ENCODE data around the gene RPL22.

The RPL22 gene

DNA sequence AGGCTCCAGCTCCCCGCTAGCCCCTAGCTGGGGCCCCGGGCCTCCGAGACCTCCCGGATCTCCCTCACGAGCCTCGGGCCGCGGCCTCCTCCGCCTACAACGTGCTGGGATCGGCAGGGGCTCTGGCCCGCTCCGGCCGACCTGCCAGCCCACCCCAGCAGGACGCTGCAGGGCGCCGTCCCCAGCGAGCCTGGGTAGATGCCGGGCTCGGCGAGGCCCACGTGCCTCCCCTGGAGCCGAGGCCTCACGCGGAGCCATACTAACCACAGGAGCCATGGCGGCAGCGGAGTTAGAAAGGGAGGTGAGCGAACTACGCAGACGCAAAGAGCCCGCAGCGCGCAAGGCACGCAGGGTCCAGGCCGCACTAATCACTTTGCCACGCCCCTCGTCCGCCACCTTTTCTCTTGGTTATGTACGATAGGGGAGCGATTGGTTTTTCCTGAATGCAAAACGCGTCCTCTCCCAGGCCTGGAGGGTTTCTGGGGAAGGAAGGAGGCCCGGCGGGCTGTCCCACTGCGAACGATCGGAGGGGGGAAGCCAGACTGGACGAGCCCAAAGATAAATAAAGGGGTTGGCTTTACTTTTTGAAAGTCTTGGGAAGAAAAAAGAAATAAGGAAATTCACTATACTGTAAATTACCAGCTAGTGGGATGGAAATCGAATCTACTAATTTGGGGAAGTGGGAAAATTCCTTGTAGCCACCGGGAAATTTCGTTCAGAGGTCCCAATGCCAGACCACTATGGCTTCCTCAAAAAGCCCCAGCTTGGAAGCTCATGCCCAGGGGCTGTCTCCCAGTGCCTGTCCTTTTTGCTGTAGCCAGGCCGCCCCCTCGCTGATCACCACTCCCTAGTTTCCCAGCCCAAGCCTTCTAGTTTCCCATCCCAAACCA lies at the start of gene RPL22:
Gene RPL22, minus strand, starts transcription at position 298 of the 890 bp plus-strand sequence. Its CDS starts 22 bp downstream, at position 276.
- peak; percentile 98 for DNase-seq (ENCODE audit: low spot score)

DNA sequence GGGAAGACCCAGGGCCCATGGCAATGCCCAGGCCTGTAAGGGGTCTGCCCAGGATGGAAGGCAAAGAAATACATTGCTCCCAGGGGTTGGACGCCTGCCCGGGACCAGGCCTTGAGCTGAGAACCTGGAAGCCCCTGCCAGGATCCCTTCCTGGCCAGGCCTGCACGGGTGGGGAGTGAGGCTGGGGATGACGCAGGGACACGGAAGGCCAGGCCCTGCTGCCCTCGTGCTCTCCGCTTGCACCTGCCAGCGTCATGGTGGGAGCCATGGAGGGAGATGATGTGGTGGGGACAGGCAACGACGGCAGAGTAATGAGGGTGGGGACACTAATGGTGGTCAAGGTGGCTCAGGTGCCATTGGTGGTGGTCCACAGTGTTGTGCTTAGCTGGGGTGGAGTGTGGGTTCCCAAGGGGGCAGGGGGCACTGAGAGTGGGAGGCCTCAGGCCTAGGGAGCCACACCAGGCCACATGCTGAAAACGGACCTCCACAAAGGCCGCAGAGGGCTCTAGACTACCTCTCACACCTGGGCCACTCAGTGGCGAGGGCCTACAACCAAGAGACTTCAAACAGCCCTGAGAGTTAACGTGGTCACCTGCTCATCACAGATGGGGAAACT lies 48.9 kb upstream of the RPL22 start:
- no peak for DNase-seq (ENCODE audit: low spot score)

DNA sequence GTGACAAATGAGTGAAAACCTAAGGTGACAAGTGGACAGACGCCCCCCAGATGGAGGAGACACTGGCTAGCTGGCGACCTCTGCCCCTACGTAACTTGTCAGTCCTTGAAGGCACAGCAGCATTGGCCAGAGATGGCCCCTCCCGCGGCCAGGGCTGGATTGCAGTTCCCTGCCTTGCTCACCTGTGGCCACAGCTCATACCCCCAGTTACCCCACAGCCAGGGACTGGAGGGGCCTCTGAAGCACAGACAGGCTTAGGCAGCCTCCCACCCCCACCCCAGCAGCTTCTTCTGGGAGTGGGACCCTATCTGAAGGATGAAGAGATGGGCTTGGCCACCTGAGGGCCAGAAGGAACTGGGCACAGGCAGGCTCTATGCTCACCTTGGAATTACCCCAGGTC lies 48.3 kb upstream of the RPL22 start:
- no peak for DNase-seq (ENCODE audit: low spot score)

DNA sequence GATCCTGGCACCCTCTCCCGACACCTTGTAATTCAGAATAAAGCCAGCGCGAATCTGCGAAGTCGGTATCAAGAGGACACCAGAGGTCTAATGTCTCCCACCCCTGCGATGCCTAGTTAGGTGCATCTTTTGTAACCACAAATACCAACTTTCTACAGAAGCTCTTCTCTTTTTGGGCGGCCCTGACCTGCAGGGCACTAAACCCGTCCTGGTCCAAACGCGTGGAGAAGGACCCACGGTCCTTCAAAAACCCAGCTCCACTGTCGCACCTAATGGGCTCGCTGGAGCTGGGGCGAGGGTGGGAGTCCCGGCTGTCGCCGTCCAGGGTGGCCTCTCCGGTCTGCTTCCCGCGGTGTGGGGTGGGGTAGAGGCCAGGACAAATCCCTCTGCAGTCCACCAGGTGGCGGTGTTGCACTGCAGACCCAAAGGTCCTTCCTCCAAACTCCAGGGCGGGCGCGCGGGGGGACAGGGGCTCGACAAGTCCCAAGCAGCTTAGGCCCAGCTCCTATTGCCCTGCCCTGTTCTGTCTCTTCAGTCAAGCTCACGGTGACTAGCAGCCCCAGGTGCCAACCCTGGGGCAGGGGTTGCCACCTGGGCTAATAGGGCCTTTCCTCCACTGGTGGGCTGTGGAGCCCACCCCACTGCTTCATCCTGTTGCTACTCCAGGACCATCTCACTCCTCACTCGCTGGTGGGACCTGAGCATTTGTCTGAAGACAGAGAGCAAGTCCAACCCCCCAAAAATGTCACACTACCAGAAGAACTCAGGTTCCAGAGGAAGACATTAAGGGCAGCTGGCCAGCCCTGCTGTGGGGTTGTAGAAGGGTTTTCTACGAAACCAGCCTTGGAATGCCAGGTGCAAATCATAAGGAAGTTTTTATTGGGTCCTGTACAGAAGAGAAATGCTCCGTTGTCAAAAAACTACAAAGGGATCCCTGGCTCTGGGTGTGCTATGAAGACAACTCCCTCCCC lies 47.4 kb upstream of the RPL22 start:
- peak; percentile 73 for DNase-seq (ENCODE audit: low spot score)

DNA sequence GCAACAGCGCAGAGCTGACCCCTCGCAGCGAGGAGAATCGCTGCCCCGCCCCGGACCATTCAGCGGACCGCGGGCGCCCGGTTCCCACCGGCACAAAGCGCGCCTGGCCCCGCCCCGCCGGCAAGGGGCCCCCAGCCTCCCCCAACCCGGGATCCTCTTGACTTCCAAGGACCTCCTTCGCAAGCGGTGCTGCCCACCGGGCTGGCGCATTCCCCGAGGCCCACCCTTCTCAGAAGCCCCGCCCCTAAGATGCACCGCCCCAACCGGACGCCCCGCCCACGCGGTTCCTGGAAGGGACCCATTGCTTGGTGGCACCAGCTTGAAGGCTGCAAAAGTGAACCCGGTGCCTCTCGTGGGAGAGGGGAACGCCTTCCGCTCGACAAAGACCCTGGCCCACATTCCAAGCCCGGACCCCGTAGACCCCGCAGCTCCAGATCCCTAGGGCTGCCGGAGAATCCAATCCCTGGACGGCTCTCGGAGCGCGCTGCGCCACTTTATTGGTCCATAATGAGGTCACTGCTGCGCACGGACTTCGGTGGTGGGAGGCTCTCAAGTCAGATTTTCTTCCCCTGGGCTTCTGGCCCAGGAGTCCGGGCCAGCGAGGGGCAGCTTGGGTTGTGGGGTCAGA lies 46.6 kb upstream of the RPL22 start:
- peak; percentile 27 for DNase-seq (ENCODE audit: low spot score)

DNA sequence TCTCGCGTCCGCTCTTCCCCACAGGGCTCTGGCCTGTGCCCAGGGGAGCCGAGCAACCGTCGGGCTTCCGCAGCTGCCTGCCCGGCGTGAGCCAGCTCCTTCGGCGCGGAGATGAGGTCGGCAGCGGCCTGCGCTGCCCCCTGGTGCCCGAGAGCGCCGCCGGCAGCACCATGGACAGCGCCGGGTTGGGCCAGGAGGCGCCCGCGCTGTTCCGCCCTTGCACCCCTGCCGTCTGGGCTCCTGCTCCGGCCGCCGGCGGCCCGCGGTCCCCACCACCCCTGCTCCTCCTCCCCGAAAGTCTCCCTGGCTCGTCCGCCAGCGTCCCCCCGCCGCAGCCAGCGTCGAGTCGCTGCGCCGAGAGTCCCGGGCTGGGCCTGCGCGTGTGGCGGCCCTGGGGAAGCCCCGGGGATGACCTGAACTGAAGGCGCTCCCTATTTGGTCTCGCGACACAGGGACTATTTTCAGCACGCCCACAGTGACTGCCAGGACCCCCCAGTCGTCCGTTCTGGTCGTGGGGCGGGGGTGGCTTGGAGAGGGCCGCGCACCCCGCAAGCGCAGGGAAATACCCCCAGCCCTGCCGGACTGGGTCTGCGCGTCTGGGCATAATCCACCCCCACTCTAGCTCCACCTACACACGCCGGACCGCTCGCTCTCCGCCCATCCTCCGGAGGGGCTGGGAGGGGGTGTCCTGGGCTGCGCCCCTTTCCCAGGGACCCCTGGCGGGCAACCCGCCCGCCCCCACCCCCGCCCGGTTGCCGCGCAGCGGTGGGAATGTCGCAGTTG lies 45.9 kb upstream of the RPL22 start:
- DNase-seq (ENCODE audit: low spot score) = peak; percentile 81

DNA sequence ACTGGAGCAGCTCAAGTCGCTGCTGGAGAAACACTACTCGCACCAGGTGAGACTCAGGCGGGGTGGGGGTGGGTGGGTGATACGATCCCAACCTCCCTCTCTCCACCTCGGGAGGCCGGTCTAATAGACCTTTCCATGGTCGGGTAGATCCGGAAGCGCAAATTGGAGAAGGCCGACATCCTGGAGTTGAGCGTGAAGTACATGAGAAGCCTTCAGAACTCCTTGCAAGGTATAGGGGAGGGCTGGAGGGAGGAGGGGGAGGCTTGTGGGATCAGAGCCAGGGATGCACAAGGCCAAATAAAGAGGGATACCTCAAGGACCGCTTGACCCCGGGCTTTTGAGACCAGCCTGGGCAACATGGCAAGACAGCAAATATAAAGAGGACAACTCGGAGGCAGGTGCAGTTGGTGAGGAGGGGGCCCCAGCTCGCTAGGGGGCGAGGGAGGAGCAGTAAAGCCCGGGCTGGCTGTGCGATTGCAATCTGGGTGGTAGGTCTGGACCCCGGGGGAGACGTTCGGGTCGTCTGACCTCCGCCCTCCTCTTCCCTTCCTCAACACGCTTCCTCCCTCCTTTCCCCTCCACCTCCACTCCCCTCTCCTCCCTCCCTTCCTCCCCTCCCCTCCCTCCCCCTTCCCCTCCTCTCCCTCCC lies 45.1 kb upstream of the RPL22 start:
- no peak for DNase-seq (ENCODE audit: low spot score)

DNA sequence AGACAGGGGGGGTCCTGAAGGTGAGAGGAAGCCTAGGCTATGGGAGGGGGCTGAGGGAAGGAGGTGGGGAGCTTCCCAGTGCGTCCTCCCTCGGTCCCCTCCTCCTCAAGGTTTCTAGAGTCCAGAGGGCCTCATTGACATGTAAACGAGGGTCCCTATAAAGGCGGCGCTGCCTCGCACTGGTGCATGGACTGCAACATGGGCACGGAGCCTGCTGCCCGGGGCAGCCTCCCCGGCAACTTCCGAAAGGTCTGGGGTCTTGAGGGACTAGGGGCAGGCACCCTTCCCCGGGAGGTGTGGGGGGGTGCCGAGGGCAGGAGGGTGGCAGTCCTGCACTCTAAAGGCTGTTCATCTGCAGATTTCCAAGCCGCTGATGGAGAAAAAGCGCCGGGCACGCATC lies 44.6 kb upstream of the RPL22 start, which contains the start of gene HES3:
Gene HES3, plus strand, starts transcription at position 187 of the 400 bp plus-strand sequence. Its CDS starts 187 bp downstream, at position 374.
- DNase-seq (ENCODE audit: low spot score) = no peak

DNA sequence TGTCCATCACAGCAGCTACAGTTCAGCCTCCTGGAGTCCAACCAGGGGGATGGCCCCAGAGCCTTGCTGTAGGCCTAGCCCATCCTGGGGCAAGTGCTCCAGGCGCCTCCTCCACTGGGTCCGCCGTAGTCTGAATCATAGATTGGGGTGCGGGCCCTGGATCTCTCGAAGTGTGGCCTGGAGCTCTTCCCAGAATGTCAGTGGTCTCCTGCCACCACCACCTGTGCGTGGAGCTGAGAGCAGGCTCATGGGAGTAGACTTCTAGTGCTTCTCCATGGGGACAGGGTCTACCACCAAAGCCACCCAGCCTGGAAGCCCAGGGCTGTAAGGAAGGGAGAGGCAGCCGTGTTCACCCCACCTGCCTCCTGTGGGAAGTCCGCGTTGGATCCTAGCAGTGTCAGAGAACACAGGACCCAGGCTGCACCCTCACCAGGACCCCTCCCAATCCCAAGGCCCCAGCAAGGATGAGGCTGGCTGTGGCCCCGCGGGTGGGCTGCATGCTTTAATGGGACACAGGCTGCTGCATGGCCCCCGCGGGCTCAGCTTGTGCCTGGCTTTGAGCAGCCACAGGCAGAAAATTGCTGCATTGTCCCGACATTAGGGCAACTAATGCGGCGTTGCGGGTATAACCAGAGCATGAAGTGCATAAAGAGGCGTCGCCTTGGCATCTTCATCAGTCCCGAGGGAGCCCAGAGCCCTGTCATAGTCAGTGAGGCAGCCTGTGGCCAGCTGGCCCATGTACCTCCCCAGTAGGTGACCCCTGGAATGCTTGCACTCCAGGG lies 43.8 kb upstream of the RPL22 start:
- no peak for DNase-seq (ENCODE audit: low spot score)

DNA sequence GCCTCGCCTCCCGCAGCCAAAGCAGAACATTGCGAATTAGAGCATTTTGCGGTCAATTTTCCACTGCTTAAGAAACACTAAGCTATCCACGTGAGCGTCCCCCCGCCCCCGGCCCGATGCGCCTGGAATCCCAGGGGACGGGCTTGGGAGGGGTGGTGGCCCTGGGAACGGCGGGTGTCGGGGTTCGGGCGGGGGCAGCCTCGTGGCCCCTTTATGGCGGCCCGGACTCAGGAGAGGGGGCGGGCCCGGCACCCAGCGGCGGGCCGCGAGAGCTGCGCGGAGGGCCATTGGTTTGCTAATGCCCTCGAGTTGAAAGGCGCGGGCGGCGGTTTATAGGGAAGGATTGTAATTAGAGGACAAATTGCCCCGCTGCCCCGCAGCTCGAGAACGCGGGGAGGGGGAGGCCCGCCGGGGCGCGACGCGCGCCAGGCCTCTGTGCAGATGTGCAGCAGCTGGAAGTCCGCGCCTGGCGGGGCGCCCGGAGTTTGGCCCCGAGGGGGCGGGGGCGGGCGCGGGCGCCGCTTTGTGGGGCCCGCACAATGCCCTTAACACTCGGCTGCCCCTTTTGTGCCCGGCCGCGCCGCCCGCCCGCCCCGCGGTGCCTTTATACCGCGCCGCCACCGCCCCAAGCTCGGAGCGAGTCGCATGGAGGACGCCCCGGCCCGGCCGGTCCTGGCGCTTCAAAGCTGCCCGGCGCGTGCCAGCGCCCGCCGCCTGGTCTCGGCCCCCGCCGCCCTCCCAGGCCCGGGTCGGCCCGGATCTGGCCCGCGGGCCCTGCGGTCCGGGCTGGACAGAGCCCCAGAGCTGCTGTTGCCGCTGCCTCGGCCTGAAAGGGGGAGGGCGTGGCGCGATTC lies 42.7 kb upstream of the RPL22 start:
- no peak for DNase-seq (ENCODE audit: low spot score)

DNA sequence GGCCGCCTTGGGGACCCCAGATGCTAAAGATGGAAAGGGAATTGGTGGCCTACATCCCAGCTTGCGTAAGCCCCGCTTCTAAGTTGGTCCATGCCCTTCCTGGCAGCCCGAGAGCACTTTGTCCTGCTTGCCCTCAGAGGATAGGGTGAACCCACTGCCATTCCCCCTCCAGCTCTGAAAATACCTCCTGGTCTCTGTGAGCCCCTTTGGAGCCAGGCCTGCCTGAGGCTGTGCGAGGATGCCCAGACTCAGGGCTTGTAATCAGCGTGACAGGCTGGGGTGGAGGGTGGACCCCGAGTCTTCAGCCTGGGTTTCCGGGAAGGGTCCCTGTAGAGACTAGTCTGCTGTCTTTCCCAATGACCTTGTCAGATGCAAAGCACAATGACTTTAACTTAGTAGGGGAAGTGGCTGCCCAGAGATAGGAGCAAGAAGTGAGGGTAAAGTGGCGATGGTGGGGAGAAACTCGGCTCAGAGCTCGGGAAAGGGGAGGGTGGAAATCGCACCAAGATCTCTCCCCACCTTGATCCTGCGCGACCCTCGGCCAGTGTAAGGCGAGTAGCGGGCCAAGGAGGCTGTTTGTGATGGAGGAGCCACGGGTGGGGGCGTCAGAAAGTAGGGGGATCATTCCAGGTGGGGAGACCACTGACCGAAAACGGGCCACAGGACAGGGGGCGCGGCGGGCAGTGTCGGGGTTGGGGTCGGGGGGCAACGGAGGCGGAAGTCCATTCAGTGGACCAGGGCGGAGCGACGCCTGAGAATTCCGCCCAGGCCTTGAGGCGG lies 41.9 kb upstream of the RPL22 start:
- DNase-seq (ENCODE audit: low spot score) = no peak

DNA sequence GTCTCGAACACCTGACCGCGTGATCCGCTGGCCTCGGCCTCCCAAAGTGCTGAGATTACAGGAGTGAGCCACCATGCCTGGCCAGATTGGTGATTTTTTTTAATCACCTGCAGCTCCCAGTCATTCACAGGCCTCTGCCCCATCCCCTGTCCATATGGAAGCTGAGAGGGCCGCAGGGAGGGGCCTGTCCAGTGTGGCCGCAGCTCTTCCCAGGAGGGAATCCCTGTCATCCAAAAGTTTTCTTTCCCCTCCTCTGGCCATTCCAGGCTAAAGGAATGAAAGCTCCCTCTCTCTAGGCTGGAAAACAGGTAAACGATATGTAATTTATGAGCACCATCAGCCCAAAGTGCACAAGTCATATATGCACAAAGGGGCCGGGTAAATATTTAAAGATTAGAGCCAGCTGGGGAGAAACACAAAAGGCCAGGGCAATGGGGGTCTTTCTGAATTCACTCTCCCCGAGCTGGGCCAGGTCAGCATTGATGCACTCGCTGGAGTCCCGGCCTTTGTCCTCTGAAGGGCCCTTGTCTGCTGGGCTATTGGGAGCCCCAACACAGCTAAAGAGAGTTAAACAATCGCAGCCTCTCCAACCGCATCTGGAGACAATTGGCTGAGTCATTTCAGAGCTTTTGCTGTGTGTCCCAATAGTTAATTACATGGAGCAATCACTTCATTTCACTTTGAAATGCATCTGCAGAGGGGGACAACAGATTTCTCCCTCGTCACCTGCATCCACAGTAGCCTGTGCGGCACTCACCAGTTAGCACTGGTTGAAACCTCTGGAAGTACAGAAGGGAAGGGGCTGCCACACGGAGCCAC lies 40.8 kb upstream of the RPL22 start:
- no peak for DNase-seq (ENCODE audit: low spot score)

DNA sequence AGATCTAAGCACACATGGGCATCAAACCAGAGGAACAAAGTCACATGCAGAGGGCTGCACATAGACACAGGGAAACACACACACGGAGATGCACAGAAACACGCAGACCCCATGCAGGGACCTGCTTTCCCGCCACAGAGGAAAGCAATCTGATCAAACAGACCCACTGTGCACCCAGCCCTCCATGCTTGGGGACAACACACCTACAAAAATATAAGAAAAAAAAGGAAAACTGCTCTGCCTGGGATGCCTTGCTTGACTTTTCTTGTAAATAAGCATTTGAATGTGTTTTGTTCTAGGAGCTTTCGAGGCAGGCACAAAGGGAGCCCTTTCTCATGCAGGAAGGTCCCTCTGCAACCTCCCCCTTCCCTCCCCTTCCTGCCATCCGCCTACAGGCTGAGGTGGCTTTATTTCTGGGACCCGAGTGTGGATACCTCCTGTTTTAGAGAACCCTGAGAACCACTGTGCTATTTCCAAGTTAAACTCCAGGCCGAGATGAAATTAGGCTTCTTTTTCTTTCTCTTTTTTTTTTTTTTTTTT lies 39.9 kb upstream of the RPL22 start:
- no peak for DNase-seq (ENCODE audit: low spot score)

DNA sequence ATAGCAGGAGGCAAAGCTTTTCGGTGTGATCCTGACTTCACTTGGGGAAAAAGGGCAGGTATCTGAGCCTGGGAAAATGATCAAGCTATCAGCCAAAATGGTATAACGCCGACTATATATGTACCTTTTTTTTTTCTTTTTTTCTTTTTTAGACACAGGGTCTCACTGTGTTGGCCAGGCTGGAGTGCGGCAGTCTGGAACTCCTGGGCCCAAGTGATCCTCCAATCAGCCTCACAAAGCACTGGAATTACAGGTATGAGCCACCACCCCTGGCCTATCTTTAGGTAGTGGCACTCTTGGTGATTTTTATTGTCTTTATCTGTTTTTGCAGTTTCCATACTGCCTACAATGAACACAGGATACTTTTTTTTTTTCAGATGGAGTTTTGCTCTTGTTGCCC lies 37.7 kb upstream of the RPL22 start:
- DNase-seq (ENCODE audit: low spot score) = no peak

DNA sequence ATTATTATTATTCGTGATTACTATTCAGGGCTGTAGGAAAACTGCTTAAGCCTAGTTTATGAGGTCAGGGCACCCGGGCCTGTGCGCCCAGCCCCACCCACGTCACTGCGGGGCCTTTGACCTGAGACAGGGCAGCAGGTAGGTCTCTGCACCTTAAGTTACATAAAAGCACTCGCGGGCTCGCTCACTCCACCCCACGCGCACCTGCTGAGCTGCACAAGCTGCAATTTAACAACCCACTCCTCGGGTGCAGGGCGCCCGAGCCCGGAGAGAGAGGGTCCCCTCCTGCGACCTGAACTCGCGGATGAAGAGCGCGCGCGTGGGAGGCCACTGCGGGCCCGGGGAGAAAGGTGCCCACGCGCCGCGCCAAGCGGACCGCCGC lies 35.9 kb upstream of the RPL22 start:
- no peak for DNase-seq (ENCODE audit: low spot score)

DNA sequence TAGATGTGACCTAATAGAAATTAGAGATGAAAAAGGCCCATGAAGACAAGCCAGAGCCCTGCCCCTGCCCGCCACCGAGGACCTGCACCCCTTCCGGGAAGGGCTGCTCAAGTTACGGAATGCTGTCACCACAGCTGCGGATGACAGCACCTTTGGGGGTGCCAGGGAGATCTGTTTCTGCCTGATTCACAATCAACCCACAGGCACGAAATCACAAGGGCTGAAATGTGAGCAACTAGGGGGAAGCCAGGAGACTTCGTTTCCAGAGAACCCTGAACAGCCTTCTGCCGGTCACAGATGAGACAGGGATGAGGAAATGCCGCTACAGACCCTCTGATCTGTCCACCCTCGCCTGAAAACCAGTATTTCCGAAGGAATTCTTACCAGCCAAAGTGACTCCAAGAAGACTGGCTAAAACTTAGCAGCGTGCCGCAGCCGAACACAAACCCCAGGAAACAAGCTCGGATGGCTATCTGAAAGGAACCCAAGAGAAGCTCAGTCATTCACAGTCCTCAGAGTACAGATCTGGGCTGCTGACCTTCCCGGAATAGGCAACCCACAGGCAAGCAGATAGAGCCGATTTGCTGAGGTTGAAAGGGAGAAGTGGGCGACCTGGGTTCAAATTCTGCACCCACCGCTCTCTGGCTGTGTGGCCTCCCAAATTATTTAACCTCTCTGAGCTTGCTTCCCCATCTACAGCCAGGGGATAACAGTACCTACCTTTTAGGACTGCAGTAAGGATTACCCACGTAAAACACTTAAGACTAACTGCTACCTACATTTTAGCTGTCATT lies 35.3 kb upstream of the RPL22 start:
- DNase-seq (ENCODE audit: low spot score) = no peak

Measured in CD4-positive, alpha-beta T cell treated with Interleukin-15 for 4 hours (primary cell).